ENCODE data around the gene CCDC47.

DNA sequence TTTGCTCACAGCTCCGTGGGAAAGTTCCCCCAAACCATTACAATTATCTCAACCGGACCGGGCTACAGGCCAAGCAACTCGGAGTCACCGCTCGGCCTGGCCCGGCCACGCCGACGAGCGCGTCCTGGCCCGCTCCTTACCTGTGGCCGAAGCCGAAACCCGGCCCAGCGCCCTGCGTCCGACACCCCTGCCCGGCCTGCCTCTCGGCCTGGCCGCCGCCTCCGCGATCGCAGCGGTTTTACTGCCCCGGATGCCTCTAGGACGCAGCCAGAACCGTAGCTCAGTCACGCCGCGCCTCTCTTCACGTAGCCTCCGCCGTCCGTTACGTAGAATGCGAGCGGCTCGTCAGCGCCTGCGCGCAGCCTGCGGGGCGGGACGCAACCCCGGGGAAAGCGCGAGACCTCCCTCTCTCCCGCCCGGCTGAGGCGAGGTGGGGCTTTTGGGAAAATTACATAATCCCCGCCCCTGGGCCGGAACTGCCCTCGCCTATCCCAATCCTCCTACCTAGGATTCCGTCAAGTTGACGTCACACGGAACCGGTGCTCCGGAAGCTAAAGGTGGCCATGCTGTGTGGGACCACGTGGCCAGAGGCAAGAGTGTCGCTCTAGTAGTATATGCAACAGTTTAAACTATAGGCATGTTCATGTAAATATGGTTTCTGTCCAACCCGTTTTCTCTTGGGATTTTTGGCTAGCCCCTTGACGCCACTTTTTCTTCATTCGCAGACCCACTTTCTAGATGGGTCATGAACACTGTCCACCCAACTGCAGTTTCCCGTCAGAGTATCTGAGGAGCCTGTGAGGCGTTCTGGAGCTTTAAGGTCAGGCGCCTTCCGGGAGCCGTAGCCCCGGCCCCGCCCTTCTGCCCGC, at the start of gene CCDC47:
- TF ChIP-seq, protein P1, sequence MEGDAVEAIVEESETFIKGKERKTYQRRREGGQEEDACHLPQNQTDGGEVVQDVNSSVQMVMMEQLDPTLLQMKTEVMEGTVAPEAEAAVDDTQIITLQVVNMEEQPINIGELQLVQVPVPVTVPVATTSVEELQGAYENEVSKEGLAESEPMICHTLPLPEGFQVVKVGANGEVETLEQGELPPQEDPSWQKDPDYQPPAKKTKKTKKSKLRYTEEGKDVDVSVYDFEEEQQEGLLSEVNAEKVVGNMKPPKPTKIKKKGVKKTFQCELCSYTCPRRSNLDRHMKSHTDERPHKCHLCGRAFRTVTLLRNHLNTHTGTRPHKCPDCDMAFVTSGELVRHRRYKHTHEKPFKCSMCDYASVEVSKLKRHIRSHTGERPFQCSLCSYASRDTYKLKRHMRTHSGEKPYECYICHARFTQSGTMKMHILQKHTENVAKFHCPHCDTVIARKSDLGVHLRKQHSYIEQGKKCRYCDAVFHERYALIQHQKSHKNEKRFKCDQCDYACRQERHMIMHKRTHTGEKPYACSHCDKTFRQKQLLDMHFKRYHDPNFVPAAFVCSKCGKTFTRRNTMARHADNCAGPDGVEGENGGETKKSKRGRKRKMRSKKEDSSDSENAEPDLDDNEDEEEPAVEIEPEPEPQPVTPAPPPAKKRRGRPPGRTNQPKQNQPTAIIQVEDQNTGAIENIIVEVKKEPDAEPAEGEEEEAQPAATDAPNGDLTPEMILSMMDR (IDR thresholded peaks at IDR 0.05; ENCODE audit: insufficient read depth, low read depth, low read length) = no peak
- TF ChIP-seq EZH2 (IDR thresholded peaks at IDR 0.05; ENCODE audit: insufficient read depth, low read length) = no peak
